T-helper 1 cell treated with Interleukin-12 subunit alpha and Interleukin-12 subunit beta and Interleukin-4 antibody, amounts not matched to agents 30 μg/mL and 1 μg/mL, for 36 hours (primary cell): ENCODE results near the gene PCDHA2.
A peak's percentile ranks its signal among the peaks of the same experiment; 100 is the strongest.
"Not testable (repeated sequence)": the region's sequence is repeated elsewhere in the genome, so short reads cannot be mapped to it uniquely, and the experiment has no call there.

ENCODE experiments used
- H3K27ac Mint-ChIP-seq: one replicate; pipeline ENCODE4 v1.8.0; 2021; ENCODE audit warnings: mild to moderate bottlenecking, mixed read lengths
- H3K27me3 Mint-ChIP-seq: one replicate; pipeline ENCODE4 v1.8.0; 2021; ENCODE audit warnings: low read depth, mixed read lengths
- H3K36me3 Mint-ChIP-seq: one replicate; pipeline ENCODE4 v1.8.0; 2021; ENCODE audit warnings: low read depth, mixed read lengths
- H3K4me1 Mint-ChIP-seq: one replicate; pipeline ENCODE4 v1.8.0; 2021; ENCODE audit warnings: low read depth, mixed read lengths
- H3K4me3 Mint-ChIP-seq: one replicate; pipeline ENCODE4 v1.8.0; 2021; ENCODE audit warnings: mild to moderate bottlenecking, moderate library complexity, mixed read lengths
- H3K9me3 Mint-ChIP-seq: one replicate; pipeline ENCODE4 v1.8.0; 2021; ENCODE audit warnings: mixed read lengths

PCDHA2 gene

GRCh38 chr5:140801494-140801841, 6.8 kb downstream of the PCDHA2 start:
- H3K27ac Mint-ChIP-seq = no peak overlapping the region
- H3K27me3 Mint-ChIP-seq = no peaks in the 10 kb centered on the region
- no peaks in the 10 kb centered on the region for H3K36me3 Mint-ChIP-seq
- H3K9me3 Mint-ChIP-seq = peaks cover 23% of the 10 kb centered on the region
- H3K4me1 Mint-ChIP-seq = no peaks in the 10 kb centered on the region
- H3K4me3 Mint-ChIP-seq = no peak overlapping the region

- H3K27ac Mint-ChIP-seq, H3K4me3 Mint-ChIP-seq: not testable (repeated sequence)
These were observed 7.7 kb downstream of the PCDHA2 start for GRCh38 chr5:140802381-140802780.

GRCh38 chr5:140802781-140803271, 8.2 kb downstream of the PCDHA2 start:
- Mint-ChIP-seq H3K27ac (no peak overlapping the region), H3K36me3 (no peaks in the 10 kb centered on the region), H3K9me3 (peaks cover 27% of the 10 kb centered on the region), H3K27me3 (no peaks in the 10 kb centered on the region), H3K4me3 (no peak overlapping the region), H3K4me1 (no peaks in the 10 kb centered on the region)

More at GRCh38 chr5:140802381-140802780, 7.7 kb downstream of the PCDHA2 start:
- H3K4me1 Mint-ChIP-seq, H3K36me3 Mint-ChIP-seq, H3K27me3 Mint-ChIP-seq: not testable (repeated sequence)
- H3K9me3 Mint-ChIP-seq = peaks cover 25% of the 10 kb centered on the region

GRCh38 chr5:140806834-140807775, 12.5 kb downstream of the PCDHA2 start, which contains the start of gene PCDHA4:
PCDHA4 (plus strand) TSS chr5:140807068.
- Mint-ChIP-seq H3K27me3 (no peaks in the 10 kb centered on the region), H3K9me3 (peaks cover 31% of the 10 kb centered on the region), H3K27ac (no peak within 1 kb of the TSS), H3K4me1 (no peaks in the 10 kb centered on the region), H3K36me3 (peaks cover 1% of the 10 kb centered on the region), H3K4me3 (no peak within 1 kb of the TSS)

GRCh38 chr5:140808241-140808888, 13.7 kb downstream of the PCDHA2 start:
- not testable (repeated sequence) for H3K4me3 Mint-ChIP-seq, H3K27ac Mint-ChIP-seq, H3K36me3 Mint-ChIP-seq, H3K4me1 Mint-ChIP-seq, H3K27me3 Mint-ChIP-seq
- H3K9me3 Mint-ChIP-seq = peaks cover 41% of the 10 kb centered on the region

GRCh38 chr5:140808889-140809291, 14.2 kb downstream of the PCDHA2 start:
- Mint-ChIP-seq H3K27me3 (no peaks in the 10 kb centered on the region), H3K36me3 (peaks cover 1% of the 10 kb centered on the region), H3K27ac (no peak overlapping the region), H3K4me1 (no peaks in the 10 kb centered on the region), H3K4me3 (no peak overlapping the region), H3K9me3 (peaks cover 40% of the 10 kb centered on the region)

GRCh38 chr5:140821375-140822280, 27.0 kb downstream of the PCDHA2 start, which contains the start of gene PCDHA5:
PCDHA5 (plus strand) TSS chr5:140821613.
- Mint-ChIP-seq H3K27me3 (no peaks in the 10 kb centered on the region), H3K27ac (no peak within 1 kb of the TSS), H3K4me1 (no peaks in the 10 kb centered on the region), H3K36me3 (no peaks in the 10 kb centered on the region), H3K9me3 (peaks cover 23% of the 10 kb centered on the region), H3K4me3 (no peak within 1 kb of the TSS)

- H3K9me3 Mint-ChIP-seq = peaks cover 28% of the 10 kb centered on the region
- H3K4me1 Mint-ChIP-seq = no peaks in the 10 kb centered on the region
- no peaks in the 10 kb centered on the region for H3K27me3 Mint-ChIP-seq
- no peak overlapping the region for H3K27ac Mint-ChIP-seq
- no peaks in the 10 kb centered on the region for H3K36me3 Mint-ChIP-seq
- H3K4me3 Mint-ChIP-seq = no peak overlapping the region
These were observed 27.6 kb downstream of the PCDHA2 start for GRCh38 chr5:140822281-140822629.

GRCh38 chr5:140822969-140823368, 28.3 kb downstream of the PCDHA2 start:
- not testable (repeated sequence) for H3K36me3 Mint-ChIP-seq, H3K4me1 Mint-ChIP-seq, H3K4me3 Mint-ChIP-seq, H3K27me3 Mint-ChIP-seq, H3K27ac Mint-ChIP-seq
- peaks cover 27% of the 10 kb centered on the region for H3K9me3 Mint-ChIP-seq

GRCh38 chr5:140823475-140823874, 28.8 kb downstream of the PCDHA2 start:
- H3K9me3 Mint-ChIP-seq = peaks cover 27% of the 10 kb centered on the region
- H3K27ac Mint-ChIP-seq = no peak overlapping the region
- H3K4me3 Mint-ChIP-seq = no peak overlapping the region
- H3K27me3 Mint-ChIP-seq = no peaks in the 10 kb centered on the region
- peaks cover under 1% of the 10 kb centered on the region for H3K36me3 Mint-ChIP-seq
- no peaks in the 10 kb centered on the region for H3K4me1 Mint-ChIP-seq

GRCh38 chr5:140827704-140828361, 33.2 kb downstream of the PCDHA2 start, which contains the start of gene PCDHA6:
PCDHA6 (plus strand) TSS chr5:140827960; CDS start chr5:140828092, 132 bp downstream.
- Mint-ChIP-seq H3K27ac (peak within 1 kb of the TSS; percentile 36), H3K9me3 (peaks cover 36% of the 10 kb centered on the region), H3K27me3 (no peaks in the 10 kb centered on the region), H3K4me3 (no peak within 1 kb of the TSS), H3K4me1 (no peaks in the 10 kb centered on the region), H3K36me3 (peaks cover 3% of the 10 kb centered on the region)

GRCh38 chr5:140828362-140828737, 33.7 kb downstream of the PCDHA2 start:
- H3K4me1 Mint-ChIP-seq = no peaks in the 10 kb centered on the region
- H3K36me3 Mint-ChIP-seq = peaks cover 3% of the 10 kb centered on the region
- no peaks in the 10 kb centered on the region for H3K27me3 Mint-ChIP-seq
- no peak overlapping the region for H3K4me3 Mint-ChIP-seq
- peak overlapping the region; percentile 36 for H3K27ac Mint-ChIP-seq
- peaks cover 39% of the 10 kb centered on the region for H3K9me3 Mint-ChIP-seq

- H3K27ac Mint-ChIP-seq, H3K4me1 Mint-ChIP-seq, H3K4me3 Mint-ChIP-seq, H3K27me3 Mint-ChIP-seq, H3K36me3 Mint-ChIP-seq: not testable (repeated sequence)
- peaks cover 47% of the 10 kb centered on the region for H3K9me3 Mint-ChIP-seq
These were observed 35.2 kb downstream of the PCDHA2 start for GRCh38 chr5:140829511-140830501.
